HEK293 (cell line): Measurements from ENCODE around the gene GGTLC3.
"Not testable (repeated sequence)": the region's sequence is repeated elsewhere in the genome, so short reads cannot be mapped to it uniquely, and the experiment has no call there.

Experiments
- CTCF ChIA-PET: fragments of 350-600 bp; formaldehyde crosslinking; extraction: SDS; loops from one replicate; lab custom pipeline; 2021; ENCODE audit warnings: antibody characterized with exemption; lab: Yijun Ruan, JAX
- POLR2A ChIA-PET: fragments of 300-600 bp; formaldehyde crosslinking; extraction: SDS; loops from one replicate; lab custom pipeline; 2020; ENCODE audit warnings: antibody characterized with exemption, inconsistent platforms; lab: Yijun Ruan, JAX
- H3K27ac ChIP-seq: fragments of 200-500 bp; sonication (Bioruptor generic); 2 replicates; pipeline ENCODE4 v1.5.1; 2014; ENCODE audit warnings: low read depth, low read length, control low read depth, inconsistent platforms; ENCODE audit errors: extremely low read depth
- H3K36me3 ChIP-seq, 2 experiments: fragments of 200-500 bp in 1 of 2; sonication (Bioruptor generic) in 1 of 2; 1 replicate in 1 of 2; 2 replicates in 1 of 2; pipeline ENCODE4 v1.5.1; 2014 to 2017; ENCODE audit warnings: inconsistent platforms in 2 of 2, low read length in 2 of 2; ENCODE audit not compliant: control insufficient read depth in 2 of 2, insufficient read depth in 1 of 2
- H3K4me1 ChIP-seq: fragments of 200-500 bp; sonication (Bioruptor generic); 2 replicates; pipeline ENCODE4 v1.5.1; 2014; ENCODE audit warnings: mild to moderate bottlenecking, low read length, inconsistent platforms; ENCODE audit not compliant: control insufficient read depth, insufficient read depth
- H3K4me3 ChIP-seq: 2 replicates; pipeline ENCODE4 v1.5.1; 2011; ENCODE audit warnings: low read depth, mild to moderate bottlenecking, control low read depth, low read length, moderate library complexity
- H3K9me3 ChIP-seq: fragments of 200-500 bp; sonication (Bioruptor generic); 2 replicates; pipeline ENCODE4 v1.5.1; 2014; ENCODE audit warnings: low read depth, low read length, inconsistent platforms; ENCODE audit not compliant: control insufficient read depth, insufficient read depth

GGTLC3 gene

DNA sequence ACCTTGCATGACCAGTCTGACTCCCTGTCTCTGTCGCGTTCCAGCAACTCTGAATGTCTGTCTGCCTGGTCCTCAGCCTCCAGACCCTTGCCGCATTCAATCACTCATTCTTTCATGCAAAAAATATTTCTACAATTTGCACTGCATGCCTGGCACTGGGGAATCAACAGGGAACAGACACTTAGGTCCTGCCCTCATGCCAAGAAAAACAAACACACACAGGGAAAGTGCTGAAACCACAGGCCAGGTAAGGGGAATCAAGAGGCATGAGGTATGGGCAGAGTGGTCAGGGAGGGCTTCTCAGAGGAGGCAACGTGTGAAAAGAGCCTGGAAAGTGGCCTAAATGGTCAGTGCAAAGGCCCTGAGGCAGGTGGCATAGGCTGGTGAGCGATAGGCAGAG lies at the start of gene GGTLC3:
TSS of gene GGTLC3 (minus strand) at position 101 of the 400 bp plus-strand sequence. CDS start 264 bp downstream, outside the sequence.
- H3K36me3 ChIP-seq, CTCF ChIA-PET, POLR2A ChIA-PET, H3K4me3 ChIP-seq, H3K9me3 ChIP-seq, H3K27ac ChIP-seq, H3K4me1 ChIP-seq: not testable (repeated sequence)

DNA sequence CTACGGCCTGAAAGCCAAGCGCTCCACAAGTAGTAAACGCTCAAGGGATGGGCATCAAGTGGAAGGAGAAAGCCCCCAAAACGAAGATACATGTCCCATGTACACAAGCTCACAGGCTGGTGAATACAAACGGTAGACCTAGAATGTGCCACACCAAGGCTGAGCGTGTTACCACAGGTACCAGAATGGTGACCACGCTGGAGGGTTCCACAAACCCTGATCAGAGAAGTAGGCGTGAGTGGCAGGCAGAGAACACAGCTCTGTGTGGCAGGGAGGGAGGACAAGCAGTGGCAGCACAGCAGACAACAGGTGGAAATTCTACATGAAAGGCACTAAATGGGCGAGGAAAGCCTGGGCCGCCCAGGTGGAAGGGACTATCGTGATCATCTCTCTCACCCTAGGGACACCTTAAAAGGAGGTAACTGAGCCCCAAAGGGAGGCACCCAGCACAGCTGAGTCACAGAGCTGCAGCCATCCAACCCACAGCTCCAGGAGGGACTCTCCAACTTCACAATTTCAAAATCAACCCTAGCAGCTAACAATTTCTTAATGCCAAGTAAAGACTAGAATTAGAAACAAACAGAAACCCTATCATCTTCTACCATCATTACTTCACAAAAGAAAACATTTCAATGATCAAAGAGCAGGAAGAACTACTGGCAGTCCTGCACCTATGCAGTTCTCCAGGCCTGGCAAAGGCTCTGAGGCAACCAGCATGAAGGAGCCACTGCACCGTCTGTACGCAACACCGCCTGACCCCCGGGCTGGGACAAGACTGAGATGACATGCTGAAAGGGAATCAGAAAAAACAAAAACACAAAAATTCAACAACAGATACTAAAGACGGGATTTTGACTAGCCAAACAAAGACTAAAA lies 42.4 kb upstream of the GGTLC3 start:
- H3K27ac ChIP-seq, H3K9me3 ChIP-seq, CTCF ChIA-PET, H3K4me3 ChIP-seq, POLR2A ChIA-PET, H3K36me3 ChIP-seq, H3K4me1 ChIP-seq: not testable (repeated sequence)

DNA sequence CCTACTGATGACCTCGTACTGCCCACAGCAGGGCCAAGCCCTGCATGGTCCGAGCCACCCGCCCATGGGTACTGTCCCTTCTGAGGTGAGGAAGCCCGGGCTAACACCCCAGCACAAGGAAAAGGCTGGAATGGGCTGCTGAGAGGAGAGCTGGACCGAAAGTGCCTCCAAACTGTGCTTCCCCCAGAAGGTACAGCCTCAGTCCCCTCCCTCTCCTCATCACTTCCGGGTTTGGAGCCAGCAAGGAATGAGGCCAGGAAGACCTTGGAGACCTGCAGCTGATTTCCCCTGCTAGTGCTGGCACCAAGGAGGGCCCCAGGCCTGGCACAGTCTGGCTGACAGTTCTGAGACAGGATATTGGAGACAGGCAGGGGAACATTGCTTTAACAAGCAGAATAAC lies 41.0 kb upstream of the GGTLC3 start:
- CTCF ChIA-PET, H3K27ac ChIP-seq, H3K9me3 ChIP-seq, H3K36me3 ChIP-seq, POLR2A ChIA-PET, H3K4me3 ChIP-seq, H3K4me1 ChIP-seq: not testable (repeated sequence)

DNA sequence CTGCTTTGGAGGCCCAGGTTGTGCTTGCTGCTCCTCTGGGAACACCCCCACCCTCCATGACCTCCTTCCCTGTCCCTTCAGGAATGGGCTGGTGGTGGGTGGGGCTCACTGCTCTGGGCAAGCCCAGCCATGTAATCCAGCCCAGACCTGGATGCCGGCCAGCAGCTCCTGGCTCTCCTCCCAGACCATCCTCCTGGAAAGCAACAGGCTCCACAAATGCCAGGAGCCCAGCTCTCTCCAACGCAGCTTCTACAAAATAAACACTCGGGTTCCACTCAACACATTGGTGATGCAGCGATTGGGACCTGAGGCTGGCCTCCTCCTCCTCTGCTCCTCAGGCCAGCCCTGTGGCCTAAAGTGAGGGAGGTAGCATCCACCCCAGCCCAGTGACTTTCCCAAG lies 40.6 kb upstream of the GGTLC3 start:
- H3K4me1 ChIP-seq, H3K4me3 ChIP-seq, H3K9me3 ChIP-seq, CTCF ChIA-PET, H3K36me3 ChIP-seq, H3K27ac ChIP-seq, POLR2A ChIA-PET: not testable (repeated sequence)

DNA sequence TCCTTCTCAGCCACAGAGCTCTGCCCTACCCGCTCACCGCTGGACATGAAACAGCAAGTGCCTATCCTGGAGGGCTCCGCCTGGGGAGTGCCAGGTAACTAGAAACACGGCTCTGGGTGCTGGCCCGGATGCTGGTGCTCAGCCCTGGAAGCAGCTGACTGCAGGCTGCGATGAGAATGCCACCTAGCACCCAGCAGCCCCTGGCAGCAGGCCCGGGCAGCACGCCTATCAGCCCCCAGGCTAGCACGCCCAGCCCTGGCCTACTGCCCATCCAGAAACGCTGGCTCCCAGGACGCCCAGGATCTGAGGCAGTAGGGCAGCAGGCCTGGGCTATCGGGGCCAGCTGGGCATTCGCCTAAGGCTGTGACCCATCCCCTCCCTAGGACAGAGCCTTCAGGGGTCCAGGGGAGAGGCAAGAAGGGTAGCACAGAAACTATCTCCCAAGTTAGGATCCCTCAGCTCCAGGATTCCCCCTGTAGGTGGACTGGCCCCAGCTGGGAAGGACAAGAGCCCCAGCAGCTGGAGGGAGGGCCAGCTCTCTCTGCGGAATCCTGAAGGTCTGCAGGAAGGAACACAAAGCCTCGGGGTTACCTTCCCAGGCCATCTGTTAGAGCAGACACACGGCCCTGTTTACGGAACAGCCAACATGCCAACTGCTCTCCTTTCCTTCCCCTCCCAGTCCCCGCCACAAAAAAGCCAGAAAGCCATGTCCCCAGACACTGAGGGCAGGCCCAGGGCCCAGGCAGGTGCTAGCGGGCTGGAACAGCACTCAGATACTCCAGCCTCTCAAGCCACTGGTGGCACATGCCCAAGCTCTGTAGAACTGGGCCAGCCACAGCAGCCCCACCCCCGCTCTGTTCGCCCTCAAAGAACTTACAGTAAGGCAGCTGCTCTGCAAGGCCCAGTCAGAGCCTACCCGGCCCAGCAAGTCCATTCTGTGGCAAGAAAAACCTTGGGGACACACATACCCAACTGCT lies 36.6 kb upstream of the GGTLC3 start:
- H3K4me1 ChIP-seq, POLR2A ChIA-PET, H3K27ac ChIP-seq, H3K4me3 ChIP-seq, CTCF ChIA-PET, H3K9me3 ChIP-seq, H3K36me3 ChIP-seq: not testable (repeated sequence)

DNA sequence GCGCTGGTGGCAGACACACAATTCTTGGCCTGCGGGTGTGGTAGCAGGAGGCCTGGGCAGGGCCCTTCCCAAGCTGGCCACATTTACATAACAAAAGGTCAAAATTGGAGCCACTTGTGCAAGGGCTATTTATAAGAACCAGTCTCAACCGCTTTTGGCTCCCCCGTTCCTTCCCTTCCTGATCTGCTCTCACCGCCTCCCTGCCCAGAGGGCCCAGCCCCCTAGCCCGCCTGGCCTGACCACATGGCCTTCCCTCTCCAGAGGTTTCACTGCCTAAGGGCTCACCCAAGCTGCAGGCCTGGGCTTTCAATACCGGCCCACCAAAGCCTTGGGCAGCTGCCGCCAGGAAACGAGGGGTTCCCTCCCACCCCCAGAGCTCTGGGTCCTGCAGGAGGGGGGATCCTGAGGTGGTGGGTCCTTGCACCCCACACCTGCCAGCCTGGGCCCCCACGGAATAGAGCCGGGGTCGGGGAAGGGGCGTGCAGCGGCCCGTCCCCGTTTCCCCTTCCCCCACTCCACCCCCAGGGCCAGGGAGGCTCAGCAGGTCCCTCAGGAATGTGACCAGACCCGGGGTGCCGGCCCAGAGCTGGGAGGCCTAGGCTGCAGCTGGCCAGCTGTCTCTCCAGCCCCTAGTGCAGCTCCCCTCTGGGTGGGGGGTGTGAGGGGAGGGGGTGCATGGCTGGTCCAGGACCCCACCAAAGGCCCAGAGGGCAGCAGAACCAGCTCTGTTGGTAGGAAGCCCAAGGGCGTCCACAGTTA lies 35.1 kb upstream of the GGTLC3 start:
- H3K4me3 ChIP-seq, H3K4me1 ChIP-seq, H3K9me3 ChIP-seq, H3K36me3 ChIP-seq, POLR2A ChIA-PET, CTCF ChIA-PET, H3K27ac ChIP-seq: not testable (repeated sequence)

DNA sequence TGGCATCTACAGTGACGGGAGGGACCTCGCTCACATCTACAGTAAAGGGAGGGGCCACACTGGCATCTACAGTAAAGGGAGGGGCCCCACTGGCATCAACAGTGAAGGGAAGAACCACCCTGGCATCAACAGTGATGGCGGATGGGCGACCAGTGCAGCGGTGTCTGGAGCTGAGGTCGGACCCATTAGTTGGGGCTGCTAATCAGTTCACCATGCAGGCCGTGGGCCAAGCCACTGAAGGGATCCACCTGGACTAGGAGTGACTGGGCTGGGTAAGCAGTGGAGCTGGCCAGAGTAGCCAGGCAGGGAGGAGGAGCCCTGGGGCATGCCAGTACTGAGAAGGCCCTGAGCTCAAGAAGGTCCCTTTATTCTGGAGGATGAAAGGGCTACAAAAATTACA lies 33.1 kb upstream of the GGTLC3 start:
- CTCF ChIA-PET, H3K9me3 ChIP-seq, H3K36me3 ChIP-seq, H3K27ac ChIP-seq, POLR2A ChIA-PET, H3K4me3 ChIP-seq, H3K4me1 ChIP-seq: not testable (repeated sequence)

DNA sequence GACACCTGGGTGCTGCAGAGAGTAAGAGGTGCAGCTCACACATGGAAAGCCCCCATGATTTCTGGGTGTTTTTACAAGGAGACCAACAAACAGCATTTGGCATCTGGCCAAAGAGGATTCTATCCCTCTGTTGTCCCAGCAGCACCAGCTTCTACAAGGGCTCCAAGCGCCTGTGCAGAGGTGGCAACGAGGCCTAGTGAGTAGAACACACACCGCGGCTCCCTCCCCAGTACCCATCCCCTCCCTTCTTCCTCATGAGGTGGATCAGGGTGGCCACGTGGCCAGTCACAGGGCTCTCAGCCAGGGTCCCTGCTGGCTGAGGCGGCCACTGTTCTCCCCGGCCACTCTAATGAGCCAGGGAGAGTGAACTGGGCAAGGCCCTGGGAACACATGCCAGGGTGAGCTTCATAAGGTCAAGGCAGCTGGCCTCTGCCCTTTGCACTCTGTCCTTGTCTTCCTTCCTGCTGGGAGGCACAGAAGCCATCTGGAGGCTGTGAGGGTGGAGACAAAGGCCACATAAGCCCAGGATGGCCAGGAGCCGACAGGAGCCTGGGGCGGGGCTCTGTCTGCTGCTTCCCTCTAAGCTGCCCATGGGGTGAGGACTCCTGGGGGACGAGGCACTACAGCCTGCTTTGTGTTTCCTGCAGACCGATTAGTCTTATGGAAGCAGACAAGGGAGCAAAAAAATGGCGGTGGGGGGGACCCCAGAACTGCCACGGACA lies 31.7 kb upstream of the GGTLC3 start:
- POLR2A ChIA-PET, H3K4me3 ChIP-seq, H3K9me3 ChIP-seq, H3K4me1 ChIP-seq, H3K36me3 ChIP-seq, CTCF ChIA-PET, H3K27ac ChIP-seq: not testable (repeated sequence)

DNA sequence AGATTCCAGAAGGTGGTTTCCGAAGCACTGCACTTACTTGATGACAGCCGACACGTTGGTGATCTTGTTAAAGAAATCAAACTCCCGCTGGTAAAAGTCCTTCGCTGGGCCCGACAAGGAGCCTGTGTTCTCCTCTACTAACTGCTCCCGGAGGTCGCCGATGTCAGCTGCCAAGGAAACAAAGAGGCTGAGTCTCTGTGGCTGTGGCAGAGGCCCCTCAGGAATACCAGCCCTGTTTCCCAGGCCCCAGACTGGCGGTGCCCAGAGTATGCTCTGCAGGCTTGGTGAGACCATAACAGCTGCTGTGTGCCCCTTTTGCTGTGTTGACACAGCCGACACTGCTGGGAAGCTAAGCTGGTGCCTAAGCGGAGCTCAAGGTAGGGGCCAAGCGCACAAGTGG lies 26.7 kb upstream of the GGTLC3 start:
- H3K36me3 ChIP-seq, H3K9me3 ChIP-seq, H3K4me3 ChIP-seq, POLR2A ChIA-PET, H3K4me1 ChIP-seq, H3K27ac ChIP-seq, CTCF ChIA-PET: not testable (repeated sequence)

DNA sequence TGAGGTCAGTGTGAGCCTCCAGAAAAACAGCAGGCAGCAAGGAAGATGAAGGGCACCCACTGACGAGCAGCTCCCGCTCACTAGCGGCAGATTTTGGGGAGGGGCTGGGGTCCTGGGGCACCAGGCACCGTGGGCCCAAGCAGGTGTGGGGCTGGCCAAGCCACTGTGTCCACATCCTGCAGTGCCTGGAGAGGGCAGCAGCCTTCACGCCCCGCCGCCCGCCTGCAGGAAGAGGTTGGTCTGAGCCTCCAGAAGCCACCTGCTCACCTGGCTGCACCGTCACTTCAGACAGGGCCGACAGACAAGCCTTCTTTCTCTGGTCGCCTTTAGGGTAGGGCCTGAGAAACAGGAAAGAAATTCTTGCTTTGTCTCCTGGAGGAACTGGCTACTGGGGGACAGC lies 25.4 kb upstream of the GGTLC3 start:
- CTCF ChIA-PET, H3K9me3 ChIP-seq, POLR2A ChIA-PET: not testable (repeated sequence)

More for the DNA sequence above, 25.4 kb upstream of the GGTLC3 start:
- not testable (repeated sequence) for H3K4me1 ChIP-seq, H3K36me3 ChIP-seq, H3K27ac ChIP-seq, H3K4me3 ChIP-seq
